ENCODE measurements around the gene TMEM253. TPM values are rescaled to one million over a fixed set of nuclear protein-coding genes. Genes with fewer than 3 reads are reported as not detected.
A peak's percentile ranks its signal among the peaks of the same experiment; 100 is the strongest.

The TMEM253 gene
- total RNA-seq, 1 donor: not detected

DNA sequence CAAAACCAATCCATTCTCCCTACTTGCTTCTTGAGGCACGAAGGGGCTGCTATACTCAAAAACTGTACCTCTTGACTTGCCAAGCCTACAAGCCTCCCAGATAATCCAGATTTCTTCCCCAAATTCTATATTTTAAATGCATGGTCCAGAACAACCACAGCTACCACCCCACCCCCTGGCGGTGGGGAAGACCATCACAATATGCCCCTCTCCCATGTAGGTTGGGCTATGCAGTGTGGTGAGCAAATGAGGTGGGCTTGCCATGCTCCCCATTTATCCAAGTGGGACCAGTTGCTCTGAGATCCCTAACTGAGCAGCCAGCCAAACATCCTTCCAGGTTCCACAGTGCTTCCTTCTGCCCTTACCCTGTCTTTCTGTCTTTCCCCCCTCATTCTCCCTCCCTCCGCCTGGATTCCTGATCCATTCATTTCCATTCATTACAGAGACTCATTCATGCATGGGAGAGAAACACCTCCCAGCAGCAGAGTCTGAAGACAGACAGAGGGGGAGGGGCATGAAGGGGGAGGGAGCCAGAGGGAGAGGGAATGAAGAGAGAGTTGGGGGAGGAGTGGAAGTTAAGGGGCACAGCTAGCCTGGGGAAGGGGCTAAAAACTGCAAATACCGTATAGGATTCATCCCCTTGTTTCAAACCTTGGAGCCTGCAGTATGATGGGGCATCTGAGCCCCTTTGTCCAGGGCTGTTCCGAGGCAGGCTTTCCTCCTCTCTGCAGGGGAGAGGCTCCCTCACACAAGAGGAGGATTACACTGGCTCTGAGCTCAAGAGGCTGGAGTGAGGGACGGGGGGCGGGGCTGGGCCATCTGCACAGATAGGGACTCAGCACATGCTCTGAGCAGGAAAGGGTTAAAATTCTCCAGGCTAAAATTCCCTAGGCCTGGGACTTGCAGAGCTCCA, 6.8 kb upstream of the TMEM253 start:
- DNase-seq (ENCODE audit: insufficient read length, low spot score, missing footprints): peak; percentile 72
- TF ChIP-seq, protein P1, sequence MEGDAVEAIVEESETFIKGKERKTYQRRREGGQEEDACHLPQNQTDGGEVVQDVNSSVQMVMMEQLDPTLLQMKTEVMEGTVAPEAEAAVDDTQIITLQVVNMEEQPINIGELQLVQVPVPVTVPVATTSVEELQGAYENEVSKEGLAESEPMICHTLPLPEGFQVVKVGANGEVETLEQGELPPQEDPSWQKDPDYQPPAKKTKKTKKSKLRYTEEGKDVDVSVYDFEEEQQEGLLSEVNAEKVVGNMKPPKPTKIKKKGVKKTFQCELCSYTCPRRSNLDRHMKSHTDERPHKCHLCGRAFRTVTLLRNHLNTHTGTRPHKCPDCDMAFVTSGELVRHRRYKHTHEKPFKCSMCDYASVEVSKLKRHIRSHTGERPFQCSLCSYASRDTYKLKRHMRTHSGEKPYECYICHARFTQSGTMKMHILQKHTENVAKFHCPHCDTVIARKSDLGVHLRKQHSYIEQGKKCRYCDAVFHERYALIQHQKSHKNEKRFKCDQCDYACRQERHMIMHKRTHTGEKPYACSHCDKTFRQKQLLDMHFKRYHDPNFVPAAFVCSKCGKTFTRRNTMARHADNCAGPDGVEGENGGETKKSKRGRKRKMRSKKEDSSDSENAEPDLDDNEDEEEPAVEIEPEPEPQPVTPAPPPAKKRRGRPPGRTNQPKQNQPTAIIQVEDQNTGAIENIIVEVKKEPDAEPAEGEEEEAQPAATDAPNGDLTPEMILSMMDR (IDR thresholded peaks at IDR 0.05; ENCODE audit: extremely low read depth, low read depth, low read length): peak; percentile 30

DNA sequence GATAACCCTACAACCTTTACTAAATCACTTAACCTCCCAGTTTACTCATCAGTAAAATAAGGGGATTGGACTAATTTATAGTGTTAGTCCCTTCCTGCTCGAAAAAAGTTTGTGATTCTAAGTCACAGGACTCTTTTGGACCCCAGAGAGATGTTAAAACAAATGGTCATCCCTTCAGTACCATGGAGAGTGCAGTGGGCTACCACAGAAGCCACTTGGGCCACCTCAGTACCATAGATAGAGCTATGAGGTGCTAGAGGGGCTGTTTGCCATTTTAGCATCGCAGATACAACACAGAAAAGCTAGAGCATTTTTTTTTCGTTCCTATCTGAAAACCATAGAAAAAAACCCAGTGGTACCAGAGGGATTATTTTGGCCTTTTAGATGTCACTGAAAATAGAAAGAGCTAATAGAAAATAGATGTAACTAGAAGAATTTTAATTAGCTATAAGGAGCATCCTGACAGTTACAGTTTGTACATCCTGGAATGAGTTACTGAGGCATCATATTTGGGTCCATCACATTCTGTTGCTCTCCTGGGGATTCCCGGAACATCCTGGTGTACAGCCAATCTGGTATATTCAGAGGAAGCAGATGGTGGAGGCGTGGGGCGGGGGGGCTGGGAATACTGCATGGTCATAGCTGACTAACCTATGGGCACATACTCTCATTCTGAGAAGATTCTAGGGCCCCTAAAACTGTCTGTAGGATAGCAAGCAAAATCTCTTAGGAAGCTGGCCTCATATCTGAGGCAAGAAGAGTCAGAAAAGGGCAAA, 5.2 kb upstream of the TMEM253 start:
- H3K4me2 ChIP-seq (ENCODE audit: insufficient read depth, low read length): no peak overlapping the region
- H3K4me1 ChIP-seq (ENCODE audit: insufficient read depth, low read length): peaks cover 18% of the 10 kb centered on the region
- TF ChIP-seq, protein P1 (IDR thresholded peaks at IDR 0.05; ENCODE audit: extremely low read depth, low read depth, low read length): no peak
- H4K20me1 ChIP-seq (ENCODE audit: insufficient read depth, low read length): peaks cover 10% of the 10 kb centered on the region
- H3K27me3 ChIP-seq (ENCODE audit: insufficient read depth, low read length): peaks cover 6% of the 10 kb centered on the region
- H3K36me3 ChIP-seq (ENCODE audit: insufficient read depth, low read length): peaks cover 4% of the 10 kb centered on the region
- peak; percentile 93 for DNase-seq (ENCODE audit: insufficient read length, low spot score, missing footprints)
- H2AFZ ChIP-seq (ENCODE audit: low read length): no peak overlapping the region
- no peaks in the 10 kb centered on the region for H3K9me3 ChIP-seq (ENCODE audit: low read depth, low read length)
- H3K79me2 ChIP-seq (ENCODE audit: insufficient read depth, low read length): no peaks in the 10 kb centered on the region
- H3K27ac ChIP-seq (ENCODE audit: low read depth, low read length): no peak overlapping the region
- no peak overlapping the region for H3K4me3 ChIP-seq (ENCODE audit: insufficient read depth, low read length)

More for the DNA sequence above, 6.8 kb upstream of the TMEM253 start:
- no peaks in the 10 kb centered on the region for H3K79me2 ChIP-seq (ENCODE audit: insufficient read depth, low read length)
- peaks cover 16% of the 10 kb centered on the region for H3K36me3 ChIP-seq (ENCODE audit: insufficient read depth, low read length)
- H2AFZ ChIP-seq (ENCODE audit: low read length): no peak overlapping the region
- H3K27ac ChIP-seq (ENCODE audit: low read depth, low read length): no peak overlapping the region
- H3K4me3 ChIP-seq (ENCODE audit: insufficient read depth, low read length): no peak overlapping the region
- H3K4me1 ChIP-seq (ENCODE audit: insufficient read depth, low read length): peaks cover 13% of the 10 kb centered on the region
- peaks cover 12% of the 10 kb centered on the region for H4K20me1 ChIP-seq (ENCODE audit: insufficient read depth, low read length)
- no peak overlapping the region for H3K4me2 ChIP-seq (ENCODE audit: insufficient read depth, low read length)
- H3K9me3 ChIP-seq (ENCODE audit: low read depth, low read length): no peaks in the 10 kb centered on the region
- peaks cover 2% of the 10 kb centered on the region for H3K27me3 ChIP-seq (ENCODE audit: insufficient read depth, low read length)

DNA sequence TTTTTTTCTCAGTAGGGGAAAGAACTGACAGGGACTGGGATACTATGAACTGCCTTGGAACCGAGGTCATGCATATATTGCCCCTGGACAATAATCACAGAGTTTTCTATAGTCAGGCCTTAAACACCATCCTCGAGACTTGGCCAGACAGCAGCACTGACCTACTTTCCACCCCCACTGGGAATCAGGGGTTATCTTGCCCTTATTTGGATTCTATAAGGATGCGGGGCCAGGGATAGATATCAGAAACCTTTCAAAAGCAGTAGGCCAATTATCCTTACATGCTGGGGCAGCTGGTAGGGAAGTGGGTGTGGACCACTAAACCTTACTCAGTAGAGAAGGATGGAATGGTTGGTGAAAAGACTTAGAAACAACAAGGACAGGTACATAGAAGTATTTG, 4.4 kb upstream of the TMEM253 start:
- H3K4me3 ChIP-seq (ENCODE audit: insufficient read depth, low read length): no peak overlapping the region
- H3K27ac ChIP-seq (ENCODE audit: low read depth, low read length): no peak overlapping the region

More for the DNA sequence above, 4.4 kb upstream of the TMEM253 start:
- peak; percentile 87 for DNase-seq (ENCODE audit: insufficient read length, low spot score, missing footprints)
- H3K4me1 ChIP-seq (ENCODE audit: insufficient read depth, low read length): peaks cover 18% of the 10 kb centered on the region
- H3K9me3 ChIP-seq (ENCODE audit: low read depth, low read length): no peaks in the 10 kb centered on the region
- no peaks in the 10 kb centered on the region for H3K79me2 ChIP-seq (ENCODE audit: insufficient read depth, low read length)
- H2AFZ ChIP-seq (ENCODE audit: low read length): no peak overlapping the region
- no peak overlapping the region for H3K4me2 ChIP-seq (ENCODE audit: insufficient read depth, low read length)
- peaks cover under 1% of the 10 kb centered on the region for H3K36me3 ChIP-seq (ENCODE audit: insufficient read depth, low read length)
- TF ChIP-seq, protein P1 (IDR thresholded peaks at IDR 0.05; ENCODE audit: extremely low read depth, low read depth, low read length): no peak
- peaks cover 10% of the 10 kb centered on the region for H4K20me1 ChIP-seq (ENCODE audit: insufficient read depth, low read length)
- H3K27me3 ChIP-seq (ENCODE audit: insufficient read depth, low read length): peaks cover 6% of the 10 kb centered on the region
